ENCODE results near the gene JSRP1.

The JSRP1 gene

DNA sequence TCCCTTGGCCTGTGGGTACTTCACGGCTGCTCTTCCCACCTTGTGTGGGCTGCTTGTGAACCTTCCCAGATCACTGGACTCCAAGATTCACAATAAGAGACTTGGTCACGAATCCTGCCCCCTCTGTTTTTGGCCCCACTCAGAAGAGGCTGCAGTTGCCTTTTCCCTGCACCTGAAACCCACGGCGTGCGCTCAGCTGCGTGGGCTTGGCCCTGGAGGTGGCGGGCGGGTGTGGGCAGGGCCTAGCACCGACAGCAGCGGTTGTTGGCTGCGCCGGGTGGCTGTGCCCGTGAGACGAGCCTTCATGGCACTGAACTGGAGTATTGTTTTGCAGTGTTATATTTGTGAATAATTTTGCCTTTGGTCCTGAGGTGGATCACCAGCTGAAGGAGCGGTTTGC is 53.9 kb downstream of the JSRP1 start:
- Histone ChIP-seq H3K36me3 (ENCODE audit: control insufficient read depth, insufficient read depth, low read length) (peaks cover 51% of the 10 kb centered on the region), H3K9me3 (ENCODE audit: control insufficient read depth, insufficient read depth, low read depth, low read length) (no peaks in the 10 kb centered on the region), H3K27me3 (ENCODE audit: control insufficient read depth, insufficient read depth, low read length) (no peaks in the 10 kb centered on the region), H3K9ac (ENCODE audit: low read length) (no peak overlapping the region), H3K27ac (ENCODE audit: low read depth, low read length) (no peak overlapping the region), H3K4me1 (ENCODE audit: control insufficient read depth, insufficient read depth, low read length) (peaks cover 3% of the 10 kb centered on the region; the same call in 1 of the 2 replicates), H3K4me3 (ENCODE audit: low read depth, low read length) (no peak overlapping the region)

Measured in HUES6 (cell line).